ENCODE measurements around the gene PRKAA1. TPM values are rescaled to one million over a fixed set of nuclear protein-coding genes. Genes with fewer than 3 reads are reported as not detected.

The PRKAA1 gene
- total RNA-seq, result 10 to 100 TPM; 71.3 to 84.1 TPM

GRCh38 chr5:40798012-40798800 is at the start of gene PRKAA1:
Gene PRKAA1 (minus strand): TSS chr5:40798374. CDS start chr5:40798189, 185 bp downstream.
- peak within 1 kb of the TSS; percentile 89 for H3K4me3 Mint-ChIP-seq
- peak; percentile 88 for DNase-seq
- peak within 1 kb of the TSS; percentile 92 for H3K27ac Mint-ChIP-seq
- H3K9me3 Mint-ChIP-seq, result no peaks in the 10 kb centered on the region
- peaks cover 38% of the 10 kb centered on the region for H3K4me1 Mint-ChIP-seq
- peaks cover 27% of the 10 kb centered on the region for H3K36me3 Mint-ChIP-seq (ENCODE audit: low read depth)
- H3K27me3 Mint-ChIP-seq, result peaks cover 8% of the 10 kb centered on the region
- POLR2A ChIA-PET, result no interaction called here
- CTCF ChIA-PET, result interaction anchor here (0.6 to 1.6 kb wide), 8 partner anchors 8 to 36 kb away, joined by 3 to 5 read pairs (median 4); no protein-coding TSS in a partner anchor

- H3K4me1 Mint-ChIP-seq, result no peaks in the 10 kb centered on the region
- no peak for DNase-seq
- H3K4me3 Mint-ChIP-seq, result no peak overlapping the region
- H3K9me3 Mint-ChIP-seq, result no peaks in the 10 kb centered on the region
- H3K36me3 Mint-ChIP-seq (ENCODE audit: low read depth), result peaks cover 18% of the 10 kb centered on the region
- H3K27ac Mint-ChIP-seq, result no peak overlapping the region
- POLR2A ChIA-PET, result no interaction called here
- CTCF ChIA-PET, result no interaction called here
- H3K27me3 Mint-ChIP-seq, result peaks cover 6% of the 10 kb centered on the region
Measured at GRCh38 chr5:40847525-40847924, 49.4 kb upstream of the PRKAA1 start.

GRCh38 chr5:40846371-40846770 is 48.2 kb upstream of the PRKAA1 start:
- no peak overlapping the region for H3K4me3 Mint-ChIP-seq
- CTCF ChIA-PET, result no interaction called here

GRCh38 chr5:40844565-40844964 is 46.4 kb upstream of the PRKAA1 start:
- peaks cover 16% of the 10 kb centered on the region for H3K4me1 Mint-ChIP-seq
- ChIA-PET POLR2A (no interaction called here), CTCF (no interaction called here)
- H3K36me3 Mint-ChIP-seq (ENCODE audit: low read depth), result peaks cover 19% of the 10 kb centered on the region
- no peaks in the 10 kb centered on the region for H3K9me3 Mint-ChIP-seq
- no peak for DNase-seq
- H3K27me3 Mint-ChIP-seq, result peaks cover 6% of the 10 kb centered on the region
- H3K27ac Mint-ChIP-seq, result no peak overlapping the region
- no peak overlapping the region for H3K4me3 Mint-ChIP-seq

More at GRCh38 chr5:40846371-40846770, 48.2 kb upstream of the PRKAA1 start:
- Mint-ChIP-seq H3K4me1 (peaks cover 6% of the 10 kb centered on the region), H3K9me3 (no peaks in the 10 kb centered on the region), H3K27ac (no peak overlapping the region), H3K36me3 (ENCODE audit: low read depth) (peaks cover 20% of the 10 kb centered on the region), H3K27me3 (peaks cover 6% of the 10 kb centered on the region)
- no peak for DNase-seq
- POLR2A ChIA-PET, result no interaction called here

- H3K9me3 Mint-ChIP-seq, result peaks cover 2% of the 10 kb centered on the region
- peaks cover 6% of the 10 kb centered on the region for H3K27me3 Mint-ChIP-seq
- H3K4me3 Mint-ChIP-seq, result peak overlapping the region; percentile 82
- CTCF ChIA-PET, result interaction anchor here (1.5 kb wide), 1 partner anchor 10 kb away, joined by 3 read pairs; no protein-coding TSS in a partner anchor
- no peak for DNase-seq
- H3K36me3 Mint-ChIP-seq (ENCODE audit: low read depth), result peaks cover 15% of the 10 kb centered on the region
- POLR2A ChIA-PET, result no interaction called here
- H3K27ac Mint-ChIP-seq, result no peak overlapping the region
- peaks cover 25% of the 10 kb centered on the region for H3K4me1 Mint-ChIP-seq
Measured at GRCh38 chr5:40842351-40842750, 44.2 kb upstream of the PRKAA1 start.

- H3K4me3 Mint-ChIP-seq, result peak within 1 kb of the TSS; percentile 82
- ChIA-PET POLR2A (no interaction called here), CTCF (interaction anchor here (0.5 to 1.0 kb wide), 4 partner anchors 10 to 45 kb away, joined by 3 read pairs; no protein-coding TSS in a partner anchor)
- peaks cover 15% of the 10 kb centered on the region for H3K36me3 Mint-ChIP-seq (ENCODE audit: low read depth)
- peaks cover 6% of the 10 kb centered on the region for H3K27me3 Mint-ChIP-seq
- peaks cover 2% of the 10 kb centered on the region for H3K9me3 Mint-ChIP-seq
- H3K4me1 Mint-ChIP-seq, result peaks cover 32% of the 10 kb centered on the region
- DNase-seq, result peak; percentile 22
- peak within 1 kb of the TSS; percentile 96 for H3K27ac Mint-ChIP-seq
Measured at GRCh38 chr5:40841068-40841805, 43.1 kb upstream of the PRKAA1 start, which contains the start of gene CARD6. Gene CARD6 (plus strand): TSS chr5:40841367. CDS start chr5:40841383, 16 bp downstream.

- H3K27me3 Mint-ChIP-seq, result peaks cover under 1% of the 10 kb centered on the region
- peak overlapping the region; percentile 46 for H3K27ac Mint-ChIP-seq
- no peak for DNase-seq
- peaks cover 22% of the 10 kb centered on the region for H3K36me3 Mint-ChIP-seq (ENCODE audit: low read depth)
- ChIA-PET POLR2A (no interaction called here), CTCF (no interaction called here)
- no peak overlapping the region for H3K4me3 Mint-ChIP-seq
- peaks cover 2% of the 10 kb centered on the region for H3K9me3 Mint-ChIP-seq
- peaks cover 52% of the 10 kb centered on the region for H3K4me1 Mint-ChIP-seq
Measured at GRCh38 chr5:40838086-40838485, 39.9 kb upstream of the PRKAA1 start.

GRCh38 chr5:40834849-40835787 is 36.9 kb upstream of the PRKAA1 start, which contains the start of gene RPL37:
Gene RPL37 (minus strand): TSS chr5:40835222. CDS start chr5:40835185, 37 bp downstream.
- H3K9me3 Mint-ChIP-seq, result peaks cover 2% of the 10 kb centered on the region
- peak within 1 kb of the TSS; percentile 94 for H3K4me3 Mint-ChIP-seq
- H3K4me1 Mint-ChIP-seq, result peaks cover 61% of the 10 kb centered on the region
- peak within 1 kb of the TSS; percentile 94 for H3K27ac Mint-ChIP-seq
- ChIA-PET CTCF (interaction anchor here (0.6 to 0.7 kb wide), 2 partner anchors 13 to 1059 kb away, joined by 3 to 5 read pairs; no protein-coding TSS in a partner anchor), POLR2A (interaction anchor here (0.6 kb wide), 2 partner anchors 25 to 110 kb away, joined by 3 to 5 read pairs; no protein-coding TSS in a partner anchor)
- peaks cover 44% of the 10 kb centered on the region for H3K36me3 Mint-ChIP-seq (ENCODE audit: low read depth)
- peak; percentile 94 for DNase-seq
- no peaks in the 10 kb centered on the region for H3K27me3 Mint-ChIP-seq

- Mint-ChIP-seq H3K27ac (peak overlapping the region; percentile 94), H3K27me3 (no peaks in the 10 kb centered on the region), H3K4me3 (peak overlapping the region; percentile 94), H3K36me3 (ENCODE audit: low read depth) (peaks cover 51% of the 10 kb centered on the region), H3K4me1 (peaks cover 66% of the 10 kb centered on the region), H3K9me3 (peaks cover 2% of the 10 kb centered on the region)
- CTCF ChIA-PET, result interaction anchor here (0.9 kb wide), 1 partner anchor 36 kb away, joined by 4 read pairs; the partner anchor contains the start of gene PRKAA1
- peak; percentile 67 for DNase-seq
- POLR2A ChIA-PET, result interaction anchor here (0.6 kb wide), 1 partner anchor 24 kb away, joined by 3 read pairs; no protein-coding TSS in a partner anchor
Measured at GRCh38 chr5:40834391-40834848, 36.2 kb upstream of the PRKAA1 start.

- Mint-ChIP-seq H3K36me3 (ENCODE audit: low read depth) (peaks cover 58% of the 10 kb centered on the region), H3K27me3 (no peaks in the 10 kb centered on the region), H3K4me1 (peaks cover 70% of the 10 kb centered on the region), H3K4me3 (peak overlapping the region; percentile 94), H3K9me3 (peaks cover 2% of the 10 kb centered on the region), H3K27ac (peak overlapping the region; percentile 94)
- POLR2A ChIA-PET, result no interaction called here
- CTCF ChIA-PET, result interaction anchor here (0.5 to 0.9 kb wide), 2 partner anchors 36 to 120 kb away, joined by 3 to 4 read pairs; partner anchors contain the start of gene PRKAA1
- no peak for DNase-seq
Measured at GRCh38 chr5:40833712-40834229, 35.6 kb upstream of the PRKAA1 start.

GRCh38 chr5:40832345-40832744 is 34.2 kb upstream of the PRKAA1 start:
- no peaks in the 10 kb centered on the region for H3K9me3 Mint-ChIP-seq
- ChIA-PET POLR2A (no interaction called here), CTCF (interaction anchor here (1.1 to 2.5 kb wide), 5 partner anchors 9 to 422 kb away, joined by 3 to 9 read pairs (median 3); partner anchors contain the start of genes CARD6 and PRKAA1)
- DNase-seq, result no peak
- H3K27ac Mint-ChIP-seq, result peak overlapping the region; percentile 94
- H3K4me1 Mint-ChIP-seq, result peaks cover 65% of the 10 kb centered on the region
- H3K36me3 Mint-ChIP-seq (ENCODE audit: low read depth), result peaks cover 72% of the 10 kb centered on the region
- H3K4me3 Mint-ChIP-seq, result peak overlapping the region; percentile 94
- no peaks in the 10 kb centered on the region for H3K27me3 Mint-ChIP-seq

Measured in activated CD4-positive, alpha-beta T cell treated with anti-CD3 and anti-CD28 coated beads, Interleukin-2, amount 10 ng/mL, durations not matched to agents 7 days and 5 days (primary cell).